IMR-90 (cell line): ENCODE data around the gene MCF2L. TPM values are rescaled to one million over a fixed set of nuclear protein-coding genes. Genes with fewer than 3 reads are reported as not detected.

Experiments used
- ATAC-seq: fragments of 200-7000 bp; cut with Tn5 transposase; 2 replicates; pipeline ENCODE4 v1.9.1; 2020; ENCODE audit warnings: low read depth, mild to moderate bottlenecking, moderate library complexity
- BruUV-seq: library from RNA; stranded (reverse); fragments of 400-500 nt; replicated peaks from 2 replicates; lab custom pipeline; 2021; lab: Mats Ljungman, UMichigan
- CTCF ChIA-PET: fragments of 300-600 bp; formaldehyde crosslinking; extraction: SDS; loops from one replicate; lab custom pipeline; 2021; ENCODE audit warnings: antibody characterized with exemption; lab: Yijun Ruan, JAX
- POLR2A ChIA-PET: fragments of 300-600 bp; sonication (Branson Sonifier 250); formaldehyde crosslinking; loops from one replicate; lab custom pipeline; 2022; ENCODE audit warnings: antibody characterized with exemption; ENCODE audit not compliant: unreplicated experiment; lab: Charles Lee
- DNase-seq: peaks from one replicate; pipeline ENCODE4 v3.0.0; 2013
- H2AFZ ChIP-seq: replicated peaks from 2 replicates; pipeline ENCODE3; 2013; ENCODE audit warnings: low read length, mild to moderate bottlenecking; ENCODE audit not compliant: poor library complexity
- H2AK5ac ChIP-seq: 2 replicates; pipeline ENCODE4 v1.6.1; 2013; ENCODE audit warnings: low read depth, low read length, inconsistent platforms
- H2AK9ac ChIP-seq: replicated peaks from 2 replicates; pipeline ENCODE3; 2013; ENCODE audit warnings: mild to moderate bottlenecking, low read depth, low read length, moderate library complexity; ENCODE audit not compliant: poor library complexity
- H2BK120ac ChIP-seq: 2 replicates; pipeline ENCODE4 v1.6.1; 2013; ENCODE audit warnings: low read depth, low read length, inconsistent platforms
- H2BK15ac ChIP-seq: 3 replicates; pipeline ENCODE4 v1.6.1; 2013; ENCODE audit warnings: low read depth, low read length, inconsistent platforms
- H2BK20ac ChIP-seq: 2 replicates; pipeline ENCODE4 v1.6.1; 2013; ENCODE audit warnings: low read depth, mild to moderate bottlenecking, inconsistent platforms, low read length, moderate library complexity
- H2BK5ac ChIP-seq: 2 replicates; pipeline ENCODE4 v1.6.1; 2013; ENCODE audit warnings: mild to moderate bottlenecking, low read depth, low read length, inconsistent platforms; ENCODE audit not compliant: poor library complexity, severe bottlenecking
- H3K14ac ChIP-seq: replicated peaks from 2 replicates; pipeline ENCODE4 v1.6.1; 2013; ENCODE audit warnings: low read depth, low read length, inconsistent platforms
- H3K18ac ChIP-seq: 2 replicates; pipeline ENCODE4 v1.6.1; 2013; ENCODE audit warnings: low read depth, low read length, control low read depth
- H3K23ac ChIP-seq: 2 replicates; pipeline ENCODE4 v1.6.1; 2013; ENCODE audit warnings: low read depth, low read length, inconsistent platforms
- H3K27ac ChIP-seq: 2 replicates; pipeline ENCODE4 v1.5.1; 2013; ENCODE audit warnings: mild to moderate bottlenecking, control low read depth, low read length; ENCODE audit not compliant: insufficient read depth
- H3K27me3 ChIP-seq: 2 replicates; pipeline ENCODE4 v1.6.1; 2013; ENCODE audit warnings: low read length; ENCODE audit not compliant: control insufficient read depth, insufficient read depth
- H3K36me3 ChIP-seq: 2 replicates; pipeline ENCODE4 v1.6.1; 2013; ENCODE audit warnings: low read length, mixed read lengths; ENCODE audit not compliant: control insufficient read depth, insufficient read depth
- H3K4ac ChIP-seq: 2 replicates; pipeline ENCODE4 v1.6.1; 2013; ENCODE audit warnings: low read depth, low read length, inconsistent platforms
- H3K4me1 ChIP-seq: 2 replicates; pipeline ENCODE4 v1.6.1; 2013; ENCODE audit warnings: low read length, mixed read lengths; ENCODE audit not compliant: control insufficient read depth, insufficient read depth
- H3K4me2 ChIP-seq: 2 replicates; pipeline ENCODE4 v1.6.1; 2013; ENCODE audit warnings: low read depth, mild to moderate bottlenecking, control low read depth, low read length, moderate library complexity
- H3K4me3 ChIP-seq: 2 replicates; pipeline ENCODE4 v1.5.1; 2013; ENCODE audit warnings: low read depth, mild to moderate bottlenecking, control low read depth, low read length, moderate library complexity; ENCODE audit not compliant: insufficient read depth
- H3K56ac ChIP-seq: 2 replicates; pipeline ENCODE4 v1.6.1; 2013; ENCODE audit warnings: low read length, inconsistent platforms; ENCODE audit not compliant: insufficient read depth; ENCODE audit errors: extremely low read depth
- H3K79me1 ChIP-seq, 2 experiments: 2 replicates each; pipeline ENCODE4 v1.6.1; 2013; ENCODE audit warnings: low read length in 2 of 2, inconsistent platforms in 1 of 2, low read depth in 1 of 2
- H3K9ac ChIP-seq: 2 replicates; pipeline ENCODE4 v1.6.1; 2013; ENCODE audit warnings: low read depth, low read length, control low read depth
- H3K9me1 ChIP-seq: 2 replicates; pipeline ENCODE4 v1.6.1; 2013; ENCODE audit warnings: low read length, inconsistent platforms; ENCODE audit not compliant: insufficient read depth
- H3K9me3 ChIP-seq: 2 replicates; pipeline ENCODE4 v1.6.1; 2013; ENCODE audit warnings: low read length; ENCODE audit not compliant: control insufficient read depth, insufficient read depth
- H4K20me1 ChIP-seq: 2 replicates; pipeline ENCODE4 v1.6.1; 2013; ENCODE audit warnings: low read length, inconsistent platforms; ENCODE audit not compliant: insufficient read depth
- H4K5ac ChIP-seq: 2 replicates; pipeline ENCODE4 v1.6.1; 2013; ENCODE audit warnings: mild to moderate bottlenecking, low read depth, low read length, control low read depth
- H4K8ac ChIP-seq, 2 experiments: 2 replicates each; pipeline ENCODE4 v1.6.1; 2013; ENCODE audit warnings: low read depth in 2 of 2, low read length in 2 of 2, control low read depth in 1 of 2, inconsistent platforms in 1 of 2
- H4K91ac ChIP-seq: 2 replicates; pipeline ENCODE4 v1.6.1; 2013; ENCODE audit warnings: low read depth, low read length, inconsistent platforms; ENCODE audit not compliant: insufficient read depth
- BHLHE40 ChIP-seq: fragments of 150-350 bp; IDR thresholded peaks from 2 replicates; pipeline ENCODE4 v1.6.1; 2016; ENCODE audit warnings: mild to moderate bottlenecking, low read depth, low read length
- CEBPB ChIP-seq: IDR thresholded peaks from 2 replicates; pipeline ENCODE4 v1.6.1; 2012; ENCODE audit warnings: low read depth, low read length, improper control_type of control experiment
- CHD1 ChIP-seq: IDR thresholded peaks from 2 replicates; pipeline ENCODE4 v1.6.1; 2012; ENCODE audit warnings: low read depth, low read length, improper control_type of control experiment
- CTCF ChIP-seq: conservative IDR thresholded peaks from 2 replicates; pipeline ENCODE4 v1.5.1; 2012; ENCODE audit warnings: mild to moderate bottlenecking, low read depth, low read length, improper control_type of control experiment
- ELK1 ChIP-seq: fragments of 150-350 bp; IDR thresholded peaks from 2 replicates; pipeline ENCODE4 v1.6.1; 2016; ENCODE audit warnings: low read depth, mild to moderate bottlenecking, low read length, moderate library complexity, borderline replicate concordance
- FOS ChIP-seq: fragments of 150-350 bp; IDR thresholded peaks from 2 replicates; pipeline ENCODE4 v1.6.1; 2016; ENCODE audit warnings: low read depth, low read length
- MAFK ChIP-seq: IDR thresholded peaks from 2 replicates; pipeline ENCODE4 v1.6.1; 2012; ENCODE audit warnings: low read depth, low read length, improper control_type of control experiment
- MAZ ChIP-seq: IDR thresholded peaks from 2 replicates; pipeline ENCODE4 v1.6.1; 2012; ENCODE audit warnings: low read depth, mild to moderate bottlenecking, low read length, improper control_type of control experiment, moderate library complexity, borderline replicate concordance
- MXI1 ChIP-seq: IDR thresholded peaks from 2 replicates; pipeline ENCODE4 v1.6.1; 2012; ENCODE audit warnings: low read depth, mild to moderate bottlenecking, low read length, moderate library complexity, borderline replicate concordance
- NFE2L2 ChIP-seq: fragments of 150-350 bp; IDR thresholded peaks from 2 replicates; pipeline ENCODE4 v1.6.1; 2016; ENCODE audit warnings: low read depth, mild to moderate bottlenecking, low read length
- POLR2A ChIP-seq: IDR thresholded peaks from 2 replicates; pipeline ENCODE4 v1.6.1; 2012; ENCODE audit warnings: mild to moderate bottlenecking, low read depth, low read length
- RAD21 ChIP-seq: IDR thresholded peaks from 2 replicates; pipeline ENCODE4 v1.6.1; 2012; ENCODE audit warnings: low read length, improper control_type of control experiment
- RFX5 ChIP-seq: IDR thresholded peaks from 2 replicates; pipeline ENCODE4 v1.8.0; 2012; ENCODE audit warnings: low read depth, mild to moderate bottlenecking, low read length, moderate library complexity
- SMC3 ChIP-seq: fragments of 150-350 bp; IDR thresholded peaks from 2 replicates; pipeline ENCODE4 v1.6.1; 2016; ENCODE audit warnings: low read depth, mild to moderate bottlenecking, antibody characterized with exemption, low read length, moderate library complexity
- USF2 ChIP-seq: fragments of 150-350 bp; IDR thresholded peaks from 2 replicates; pipeline ENCODE4 v1.6.1; 2017; ENCODE audit warnings: mild to moderate bottlenecking, antibody characterized with exemption, low read length, low read depth
- WGBS, 2 experiments: methylation state at CpG; one replicate each; pipeline versions ENCODE4 v1.1.5 to v1.1.7; 2013; ENCODE audit warnings: missing lambda C conversion rate in 2 of 2; ENCODE audit not compliant: insufficient read length in 1 of 2; ENCODE audit errors: extremely low coverage in 2 of 2; 5-methylcytosine and 5-hydroxymethylcytosine counted together
- dilution Hi-C: fragments of 300-500 bp; cut with HindIII; formaldehyde crosslinking; loops from one replicate; pipeline ENCODE4 v1.14.3; 2018; ENCODE audit warnings: low sequenced_read_pairs; ENCODE audit not compliant: unreplicated experiment
- in situ Hi-C: fragments of 300-500 bp; cut with MboI; formaldehyde crosslinking; loops from 3 replicates; pipeline ENCODE4 v1.14.3; 2019; ENCODE audit warnings: low sequenced_read_pairs, inconsistent platforms, mixed read lengths
- intact Hi-C: fragments of 100-400 bp; cut with micrococcal nuclease; formaldehyde crosslinking; loops from 2 replicates; pipeline ENCODE4 v1.10.0; 2022
- polyA plus RNA-seq, 3 experiments: library from polyadenylated mRNA; depleted of rRNA; stranded (reverse); fragments of >200 nt; gene quantifications; 2 replicates each; pipeline ENCODE4 v1.2.3, GENCODE V29; 2012; ENCODE audit warnings: low replicate concordance in 1 of 3
- total RNA-seq: library from RNA; depleted of rRNA; stranded (reverse); fragments of >200 nt; gene quantifications from 2 replicates; pipeline ENCODE4 v1.2.3, GENCODE V29; 2012

MCF2L gene
- total and polyA plus RNA-seq, 2 of the 4 experiments (the other 2 are of a cell fraction) = 0.18 TPM; not detected in 1

- ChIA-PET POLR2A (no interaction called here), CTCF (interaction anchor here (1.0 kb wide), 1 partner anchor 96 kb away, joined by 3 read pairs; no protein-coding TSS in a partner anchor)
- no peak overlapping the region for H4K5ac ChIP-seq
- H3K9me3 ChIP-seq = no peaks in the 10 kb centered on the region
- H3K14ac ChIP-seq = no peak overlapping the region
- H2BK20ac ChIP-seq = no peak overlapping the region
- no peak for DNase-seq
- H2BK15ac ChIP-seq = no peak overlapping the region
- H2BK120ac ChIP-seq = no peak overlapping the region
- no peak for ATAC-seq
- H2AK5ac ChIP-seq = no peak overlapping the region
- 89 to 100% methylated on average over 1 to 8 of the region's 16 CpGs for WGBS, 2 experiments
- H4K91ac ChIP-seq = no peak overlapping the region
- H3K79me1 ChIP-seq = no peaks in the 10 kb centered on the region
- no peak overlapping the region for H3K18ac ChIP-seq
- H3K9ac ChIP-seq = no peak overlapping the region
- dilution Hi-C loops (no loop called here), intact Hi-C loops (loop anchor here (1.0 kb wide), 1 partner anchor 86 kb away; no protein-coding TSS in a partner anchor), in situ Hi-C loops (no loop called here)
- H3K4me3 ChIP-seq = no peak overlapping the region
- H3K56ac ChIP-seq = no peak overlapping the region
- H3K4me2 ChIP-seq = no peak overlapping the region
- no peak overlapping the region for H2AK9ac ChIP-seq
- no peaks in the 10 kb centered on the region for H3K36me3 ChIP-seq
- no peak overlapping the region for H3K4ac ChIP-seq
- H3K27me3 ChIP-seq = peaks cover 32% of the 10 kb centered on the region
- no peak overlapping the region for H4K8ac ChIP-seq
- H3K23ac ChIP-seq = no peak overlapping the region
- no peaks in the 10 kb centered on the region for H3K9me1 ChIP-seq
- H3K4me1 ChIP-seq = no peaks in the 10 kb centered on the region
- no peaks in the 10 kb centered on the region for H4K20me1 ChIP-seq
- H2AFZ ChIP-seq = no peak overlapping the region
- no peak for TF ChIP-seq ELK1
- no peak for TF ChIP-seq MXI1
- no peak for TF ChIP-seq USF2
- TF ChIP-seq NFE2L2 = no peak
- TF ChIP-seq POLR2A = no peak
- no peak for TF ChIP-seq RAD21
- TF ChIP-seq RFX5 = no peak
- TF ChIP-seq CTCF = no peak
- no peak for TF ChIP-seq MAFK
- TF ChIP-seq BHLHE40 = no peak
- TF ChIP-seq MAZ = no peak
- no peak for TF ChIP-seq SMC3
- no peak for TF ChIP-seq CEBPB
- TF ChIP-seq FOS = no peak
- no peak for TF ChIP-seq CHD1
- BruUV-seq = no TSS peak
- H2BK5ac ChIP-seq = peak overlapping the region; percentile 51
- H3K27ac ChIP-seq = no peak overlapping the region
These were observed 59.5 kb downstream of the MCF2L start for GRCh38 chr13:113028336-113029060.
